Endothelial cell (in vitro differentiated cells): ENCODE results near the gene CFAP77. TPM values are rescaled to one million over a fixed set of nuclear protein-coding genes. Genes with fewer than 3 reads are reported as not detected.

ENCODE experiments used
- DNase-seq: peaks from one replicate; pipeline ENCODE4 v3.0.0; 2021; ENCODE audit warnings: low spot score
- H3K27ac Mint-ChIP-seq: one replicate; pipeline ENCODE4 v1.8.0; 2021; ENCODE audit warnings: mixed read lengths, inconsistent platforms; ENCODE audit not compliant: unreplicated experiment
- H3K27me3 Mint-ChIP-seq: one replicate; pipeline ENCODE4 v1.8.0; 2021; ENCODE audit warnings: mild to moderate bottlenecking, moderate library complexity, mixed read lengths, inconsistent platforms; ENCODE audit not compliant: unreplicated experiment
- H3K36me3 Mint-ChIP-seq: one replicate; pipeline ENCODE4 v1.8.0; 2021; ENCODE audit warnings: mild to moderate bottlenecking, low read depth, mixed read lengths, inconsistent platforms; ENCODE audit not compliant: unreplicated experiment
- H3K4me1 Mint-ChIP-seq: one replicate; pipeline ENCODE4 v1.8.0; 2021; ENCODE audit warnings: mild to moderate bottlenecking, mixed read lengths, inconsistent platforms; ENCODE audit not compliant: unreplicated experiment
- H3K4me3 Mint-ChIP-seq: one replicate; pipeline ENCODE4 v1.8.0; 2021; ENCODE audit warnings: mild to moderate bottlenecking, mixed read lengths, inconsistent platforms; ENCODE audit not compliant: unreplicated experiment
- H3K9me3 Mint-ChIP-seq: one replicate; pipeline ENCODE4 v1.8.0; 2021; ENCODE audit warnings: mixed read lengths, inconsistent platforms; ENCODE audit not compliant: unreplicated experiment
- CTCF ChIP-seq: fragments of 200-600 bp; sonication (generic); IDR thresholded peaks from one replicate; pipeline ENCODE4 v1.5.0; 2021; ENCODE audit warnings: antibody characterized with exemption; ENCODE audit not compliant: unreplicated experiment
- total RNA-seq: library from RNA; stranded (reverse); fragmentation: NEBNext Ultra II Directional; extraction: Animal tissue kit (Norgen Biotek cat#: 25700); gene quantifications from one replicate; pipeline ENCODE4 v1.2.1, GENCODE V29; 2021; ENCODE audit not compliant: unreplicated experiment

The CFAP77 gene
- total RNA-seq, 1 donor from 2014 or later = 3.7 TPM

GRCh38 chr9:132485393-132485792 is 75.4 kb downstream of the CFAP77 start:
- Mint-ChIP-seq H3K4me1 (peaks cover 25% of the 10 kb centered on the region), H3K27me3 (peaks cover 2% of the 10 kb centered on the region), H3K27ac (no peak overlapping the region), H3K36me3 (peaks cover 4% of the 10 kb centered on the region), H3K4me3 (no peak overlapping the region), H3K9me3 (no peaks in the 10 kb centered on the region)
- no peak for DNase-seq
- TF ChIP-seq CTCF = no peak

DNA sequence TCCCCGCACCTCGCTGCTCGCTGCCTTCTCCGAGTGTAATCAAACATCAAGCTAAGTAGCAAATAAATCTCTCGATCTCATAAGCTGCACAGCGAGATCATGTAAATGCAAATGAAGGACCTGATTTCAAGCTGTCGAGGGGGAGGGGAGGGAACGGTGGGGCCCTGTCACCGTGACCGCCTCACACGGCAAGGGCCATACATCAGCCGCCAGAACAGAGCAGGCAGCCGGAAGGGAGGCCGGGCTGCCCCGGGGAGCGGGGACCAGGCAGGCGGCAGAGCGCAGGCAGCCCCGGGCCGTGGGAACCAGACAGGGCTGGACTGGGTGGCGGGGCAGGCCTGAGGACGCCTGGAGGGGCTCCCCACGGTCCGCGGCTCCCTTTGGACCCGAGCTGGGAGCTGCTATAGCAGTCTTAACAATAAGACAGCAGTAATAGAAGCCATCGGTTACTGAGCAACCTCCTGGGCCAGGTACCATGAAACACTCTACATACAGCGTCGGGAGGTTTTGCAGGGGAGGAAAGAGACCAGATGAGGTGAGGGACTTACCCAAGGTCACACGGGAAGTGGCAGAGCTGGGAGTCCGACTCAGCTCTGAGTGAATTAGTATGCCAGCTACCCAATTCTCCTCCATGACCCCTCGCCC is 76.8 kb downstream of the CFAP77 start:
- no peak for TF ChIP-seq CTCF
- Mint-ChIP-seq H3K36me3 (peaks cover 4% of the 10 kb centered on the region), H3K9me3 (no peaks in the 10 kb centered on the region), H3K27ac (no peak overlapping the region), H3K4me3 (no peak overlapping the region), H3K27me3 (peaks cover 2% of the 10 kb centered on the region), H3K4me1 (peaks cover 17% of the 10 kb centered on the region)
- DNase-seq = no peak

DNA sequence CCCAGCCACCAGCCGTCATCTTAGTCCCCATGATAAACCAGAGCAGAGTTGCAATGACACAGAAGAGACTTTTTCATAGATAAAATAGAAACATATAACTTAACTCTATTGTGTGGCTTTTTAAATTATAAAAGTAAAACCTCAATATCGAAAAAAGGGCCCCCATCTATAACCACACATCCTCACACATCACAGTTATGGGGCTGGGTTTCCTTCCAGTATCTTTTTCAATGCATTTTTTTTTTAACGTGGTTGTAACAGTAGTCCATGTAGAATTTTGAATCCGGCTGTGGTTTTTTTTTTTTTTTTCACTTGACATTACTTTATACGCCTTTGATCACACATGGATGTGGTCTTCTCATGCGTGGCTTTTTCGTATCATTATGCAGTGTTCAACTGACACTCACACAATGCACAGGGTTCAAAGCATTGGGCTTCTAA is 77.4 kb downstream of the CFAP77 start:
- Mint-ChIP-seq H3K4me3 (no peak overlapping the region), H3K27me3 (peaks cover 2% of the 10 kb centered on the region), H3K4me1 (peaks cover 14% of the 10 kb centered on the region), H3K36me3 (peaks cover 4% of the 10 kb centered on the region), H3K9me3 (no peaks in the 10 kb centered on the region), H3K27ac (no peak overlapping the region)
- TF ChIP-seq CTCF = no peak
- DNase-seq = no peak

DNA sequence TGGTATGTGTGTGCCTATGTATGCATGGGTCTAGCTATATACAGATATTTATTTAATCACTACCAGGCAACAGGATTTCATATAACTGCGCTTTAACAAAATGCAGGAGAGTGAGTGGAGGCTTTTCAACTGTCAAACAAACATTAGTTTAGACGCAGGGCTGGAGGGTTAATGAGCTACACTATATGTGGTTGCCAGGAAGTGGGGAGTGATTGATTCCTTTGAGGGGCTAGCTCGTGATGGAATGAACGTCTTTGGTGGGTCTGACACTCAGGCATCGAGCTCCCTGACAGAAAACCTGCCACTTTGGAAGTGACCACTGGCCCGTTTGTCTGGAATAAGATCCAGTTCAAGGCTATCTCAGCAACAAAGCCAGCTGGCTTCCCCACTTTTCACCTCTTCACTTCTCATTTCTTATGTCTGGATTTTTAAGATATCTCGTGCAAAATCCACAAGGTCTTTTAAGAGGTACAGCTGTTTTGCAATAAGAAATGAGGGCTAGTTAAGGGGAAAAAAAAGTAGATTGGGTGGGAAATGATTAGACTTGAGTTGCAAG is 78.0 kb downstream of the CFAP77 start:
- no peak overlapping the region for H3K27ac Mint-ChIP-seq
- peaks cover 14% of the 10 kb centered on the region for H3K4me1 Mint-ChIP-seq
- peaks cover 2% of the 10 kb centered on the region for H3K27me3 Mint-ChIP-seq
- H3K9me3 Mint-ChIP-seq = peaks cover 4% of the 10 kb centered on the region
- no peak for DNase-seq
- H3K36me3 Mint-ChIP-seq = peaks cover 8% of the 10 kb centered on the region
- TF ChIP-seq CTCF = no peak
- H3K4me3 Mint-ChIP-seq = no peak overlapping the region

DNA sequence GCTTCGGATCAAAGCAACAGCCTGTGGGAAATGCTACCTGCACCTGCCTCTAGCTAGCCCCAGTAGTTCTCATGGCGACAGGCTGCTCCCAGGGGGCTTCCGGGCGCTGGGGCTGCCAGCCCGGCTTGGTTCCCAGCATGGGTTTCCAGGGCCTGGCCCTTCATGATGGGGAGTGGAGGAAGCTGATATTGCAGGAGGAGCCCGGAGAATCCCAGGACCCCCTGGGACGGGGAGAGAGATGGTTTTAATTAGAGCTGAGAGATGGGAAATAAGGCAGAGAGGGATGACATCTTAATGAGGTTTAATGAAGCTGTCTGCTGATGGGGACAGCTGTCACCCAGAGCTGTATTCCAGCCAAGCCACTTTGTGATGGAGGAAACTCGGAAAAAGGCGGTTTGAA is 78.6 kb downstream of the CFAP77 start:
- TF ChIP-seq CTCF = no peak
- Mint-ChIP-seq H3K27me3 (peaks cover 4% of the 10 kb centered on the region), H3K4me3 (no peak overlapping the region), H3K36me3 (peaks cover 13% of the 10 kb centered on the region), H3K4me1 (peaks cover 8% of the 10 kb centered on the region), H3K27ac (no peak overlapping the region), H3K9me3 (peaks cover 10% of the 10 kb centered on the region)
- no peak for DNase-seq
